HG02588 (cell line): Measurements from ENCODE around the gene PRSS50.
"Not testable (repeated sequence)": the region's sequence is repeated elsewhere in the genome, so short reads cannot be mapped to it uniquely, and the experiment has no call there.

Experiments used
- ATAC-seq: cut with Tn5 transposase; IDR thresholded peaks from one replicate; pipeline ENCODE4 v1.9.1; 2021; ENCODE audit warnings: mild to moderate bottlenecking, moderate library complexity; ENCODE audit not compliant: unreplicated experiment

Gene PRSS50, protein sequence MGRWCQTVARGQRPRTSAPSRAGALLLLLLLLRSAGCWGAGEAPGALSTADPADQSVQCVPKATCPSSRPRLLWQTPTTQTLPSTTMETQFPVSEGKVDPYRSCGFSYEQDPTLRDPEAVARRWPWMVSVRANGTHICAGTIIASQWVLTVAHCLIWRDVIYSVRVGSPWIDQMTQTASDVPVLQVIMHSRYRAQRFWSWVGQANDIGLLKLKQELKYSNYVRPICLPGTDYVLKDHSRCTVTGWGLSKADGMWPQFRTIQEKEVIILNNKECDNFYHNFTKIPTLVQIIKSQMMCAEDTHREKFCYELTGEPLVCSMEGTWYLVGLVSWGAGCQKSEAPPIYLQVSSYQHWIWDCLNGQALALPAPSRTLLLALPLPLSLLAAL

GRCh38 chr3:46717447-46718231 lies at the start of gene PRSS50:
TSS of gene PRSS50 (minus strand) at chr3:46717869. CDS start at chr3:46717824, 45 bp downstream.
- ATAC-seq = no peak

- no peak for ATAC-seq
Measured at GRCh38 chr3:46764206-46764605, 46.5 kb upstream of the PRSS50 start.

GRCh38 chr3:46763178-46763577 lies 45.5 kb upstream of the PRSS50 start:
- ATAC-seq = no peak

DNA sequence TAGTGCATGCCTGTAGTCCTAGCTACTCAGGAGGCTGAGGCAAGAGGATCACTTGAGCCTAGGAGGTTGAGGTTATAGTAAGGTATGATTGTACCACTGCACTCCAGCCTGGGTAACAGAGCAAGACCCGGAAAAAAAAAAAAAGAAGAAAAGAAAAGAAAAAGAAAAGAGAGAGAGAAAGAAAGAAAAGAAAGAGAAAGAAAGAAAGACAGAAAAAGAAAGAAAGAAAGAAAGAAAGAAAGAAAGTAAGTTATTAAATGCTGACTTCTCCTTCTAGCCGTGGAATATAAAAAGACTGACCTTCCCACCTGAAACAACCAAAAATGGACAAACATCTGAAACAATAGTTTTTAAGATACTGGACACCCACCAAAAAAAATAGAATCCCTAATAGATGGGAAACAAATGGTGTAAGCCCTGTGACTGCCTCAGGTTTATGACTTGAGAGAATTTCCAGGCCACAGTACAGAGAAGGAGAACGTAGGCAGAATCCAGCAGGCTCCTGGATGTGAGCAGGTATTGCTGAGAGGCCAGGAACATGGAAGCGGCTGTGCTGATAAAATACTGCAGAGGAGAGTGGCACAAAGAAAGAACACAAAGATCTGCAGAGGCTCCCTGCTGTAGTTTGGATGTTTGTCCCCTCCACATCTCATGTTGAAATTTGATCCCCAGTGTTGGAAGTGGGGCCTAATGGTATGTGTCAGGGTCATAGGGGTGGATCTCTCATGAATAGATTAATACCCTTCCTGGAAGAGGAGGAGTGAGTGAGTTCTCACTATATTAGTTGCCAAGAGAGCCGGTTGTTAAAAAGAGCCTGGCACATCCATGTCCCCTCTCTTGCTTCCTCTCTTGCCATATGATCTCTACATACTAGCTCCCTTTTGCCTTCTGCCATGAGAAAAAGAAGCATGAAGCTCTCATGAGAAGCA lies 41.8 kb upstream of the PRSS50 start:
- no peak for ATAC-seq

DNA sequence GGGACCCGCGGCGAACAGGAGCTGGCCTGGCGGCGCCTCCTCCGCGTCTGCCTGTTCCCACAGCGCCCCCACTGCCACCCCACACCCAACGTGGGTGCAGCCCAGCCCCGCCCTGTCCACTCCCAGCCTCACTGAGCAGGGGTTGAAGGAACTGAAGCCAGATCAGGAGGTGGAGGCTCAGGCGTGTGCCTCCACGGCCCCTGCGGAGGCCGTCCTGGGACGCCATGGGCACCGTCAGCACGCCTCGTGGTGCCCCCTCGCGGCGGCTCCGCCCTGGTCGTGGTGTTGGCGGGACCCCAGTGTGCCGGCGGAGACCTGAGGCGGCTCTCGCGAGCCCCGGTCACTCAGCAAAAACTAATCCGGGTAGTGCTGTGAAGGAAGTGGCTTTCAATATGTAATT lies 39.0 kb upstream of the PRSS50 start:
- no peak for ATAC-seq

GRCh38 chr3:46755646-46756045 lies 38.0 kb upstream of the PRSS50 start:
- no peak for ATAC-seq

- ATAC-seq = not testable (repeated sequence)
Measured at GRCh38 chr3:46753127-46753526, 35.5 kb upstream of the PRSS50 start.

DNA sequence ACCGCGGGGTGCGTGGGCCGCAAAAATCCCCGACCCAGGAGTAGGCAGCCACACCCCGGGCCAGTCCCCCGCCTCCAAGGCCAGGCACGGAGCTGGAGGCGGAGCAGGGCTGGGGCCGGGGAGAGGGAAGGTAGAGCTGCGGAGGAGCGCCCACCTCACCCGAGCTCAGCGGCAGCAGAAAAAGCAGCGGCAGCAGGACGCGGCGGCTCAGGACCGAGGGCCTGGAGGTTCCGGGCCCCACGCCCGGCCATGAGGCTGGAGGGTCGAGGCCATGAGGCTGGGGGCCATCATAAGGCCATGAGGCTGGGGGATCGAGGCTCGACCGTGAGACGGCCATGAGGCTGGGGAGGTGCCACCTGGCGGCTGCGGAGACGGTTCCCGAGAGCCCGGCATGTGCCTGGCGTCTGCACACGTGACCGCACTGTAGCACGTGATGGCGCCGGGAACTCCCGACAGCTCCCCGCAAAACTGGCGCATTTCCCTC lies 32.9 kb upstream of the PRSS50 start:
- no peak for ATAC-seq

DNA sequence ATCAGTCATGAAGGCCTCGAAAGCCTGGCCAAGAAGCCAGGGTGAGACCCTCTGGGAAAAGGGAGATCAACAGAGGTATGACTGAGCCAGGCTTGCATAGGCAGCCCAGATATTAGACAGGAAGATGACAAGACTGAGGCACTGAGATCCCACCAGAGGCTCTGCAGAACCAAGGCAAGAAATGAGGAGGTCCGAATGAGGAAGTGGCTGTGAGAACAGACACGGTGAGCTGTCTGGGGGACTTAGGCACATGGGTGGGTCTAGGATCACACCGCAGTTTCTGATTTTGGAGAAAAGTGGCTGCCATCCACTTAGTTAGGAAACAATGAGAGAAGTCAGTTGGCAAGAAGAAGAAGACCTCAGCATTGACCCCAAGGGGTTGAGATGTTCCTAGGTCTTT lies 31.5 kb upstream of the PRSS50 start:
- no peak for ATAC-seq

- ATAC-seq = no peak
Measured at GRCh38 chr3:46748170-46748569, 30.5 kb upstream of the PRSS50 start.

- no peak for ATAC-seq
Measured at GRCh38 chr3:46746711-46747110, 29.0 kb upstream of the PRSS50 start.

DNA sequence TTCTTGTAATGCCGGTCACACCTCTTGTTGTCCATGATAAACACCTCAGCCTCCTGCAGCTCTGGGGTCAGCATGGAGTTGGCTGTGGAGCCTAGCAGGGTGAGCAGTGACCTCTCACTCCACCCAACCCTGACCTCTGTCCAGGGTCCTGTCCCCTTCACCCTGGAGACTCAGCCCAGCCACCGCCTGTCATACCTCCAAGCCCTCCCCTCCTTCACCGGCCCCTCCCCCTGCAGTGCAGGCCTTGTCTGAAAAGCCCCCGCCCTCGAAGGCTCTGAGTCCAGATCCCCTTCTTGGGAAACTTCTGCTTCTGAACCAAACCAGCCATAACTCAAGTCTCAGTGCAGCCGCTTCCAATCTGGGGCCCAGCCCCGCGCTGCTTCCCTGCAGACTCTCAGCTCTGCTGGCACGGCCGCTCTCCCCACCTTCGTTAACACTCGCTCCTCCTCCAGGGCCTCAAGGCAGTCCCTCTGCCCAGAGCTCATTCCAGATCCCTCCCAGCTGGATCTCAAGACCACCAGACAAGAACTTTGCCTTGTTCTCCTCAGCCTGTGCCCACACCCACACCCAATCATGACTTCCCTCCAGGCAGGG lies 25.4 kb upstream of the PRSS50 start:
- ATAC-seq = no peak

- ATAC-seq = not testable (repeated sequence)
Measured at GRCh38 chr3:46739565-46739964, 21.9 kb upstream of the PRSS50 start.

- ATAC-seq = no peak
Measured at GRCh38 chr3:46737329-46737731, 19.7 kb upstream of the PRSS50 start.

- ATAC-seq = no peak
Measured at GRCh38 chr3:46736006-46736872, 18.6 kb upstream of the PRSS50 start.

DNA sequence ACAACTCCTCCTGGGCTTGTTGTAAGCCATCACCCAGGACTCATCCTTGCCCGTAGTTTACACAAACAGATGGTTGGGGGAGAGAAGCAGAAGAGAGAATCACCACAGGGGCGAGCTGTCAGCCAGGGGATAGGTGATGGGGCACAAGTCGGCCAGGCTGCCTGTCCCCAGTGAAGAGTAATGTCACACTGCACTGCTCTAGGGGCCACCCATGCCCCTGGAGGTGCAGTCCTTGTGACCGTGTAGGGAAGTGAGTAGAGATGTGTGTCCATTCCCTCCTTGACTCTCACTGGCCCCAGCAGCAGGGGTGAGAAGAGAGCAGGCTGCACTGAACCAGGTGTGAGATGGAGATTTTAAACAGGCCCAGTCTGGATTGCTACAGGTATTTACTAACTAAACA lies 17.1 kb upstream of the PRSS50 start:
- no peak for ATAC-seq

DNA sequence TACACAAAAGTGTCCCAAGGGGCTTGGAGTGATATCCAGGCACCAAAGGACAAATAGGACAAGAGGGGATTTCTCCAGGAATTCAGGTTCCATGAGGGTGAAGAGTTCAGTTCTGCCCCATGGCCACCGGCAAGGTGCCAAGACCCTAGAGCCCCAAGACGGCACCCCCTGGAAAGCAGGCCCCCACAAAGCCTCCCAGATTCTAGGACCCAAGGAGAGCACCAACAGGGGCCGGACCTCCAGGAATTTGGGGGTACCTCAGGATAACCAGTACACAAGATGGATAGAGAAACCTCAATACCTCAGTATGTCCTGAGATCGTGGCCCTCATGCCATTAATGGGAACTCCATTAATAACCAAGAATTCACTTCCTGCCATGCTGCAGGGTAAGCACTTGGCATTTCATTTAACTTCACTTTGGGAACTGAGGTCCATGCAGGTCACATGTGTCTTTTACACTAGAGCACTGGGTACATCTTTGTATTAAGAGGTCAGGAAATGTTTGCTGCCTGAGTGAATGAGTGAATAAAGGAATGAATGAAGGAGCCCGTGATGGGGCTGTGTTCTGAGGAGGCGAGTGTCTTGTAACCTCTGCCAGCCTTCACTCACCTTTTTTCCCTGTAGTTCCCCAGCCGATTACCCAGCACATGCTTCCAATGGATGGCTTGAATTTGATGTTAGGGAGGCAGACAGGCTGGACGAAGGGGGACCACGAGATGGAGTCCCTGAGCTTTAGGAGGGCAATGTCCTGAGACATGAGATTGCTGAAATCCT lies 15.5 kb upstream of the PRSS50 start:
- no peak for ATAC-seq

GRCh38 chr3:46731795-46732194 lies 14.1 kb upstream of the PRSS50 start:
- ATAC-seq = no peak

DNA sequence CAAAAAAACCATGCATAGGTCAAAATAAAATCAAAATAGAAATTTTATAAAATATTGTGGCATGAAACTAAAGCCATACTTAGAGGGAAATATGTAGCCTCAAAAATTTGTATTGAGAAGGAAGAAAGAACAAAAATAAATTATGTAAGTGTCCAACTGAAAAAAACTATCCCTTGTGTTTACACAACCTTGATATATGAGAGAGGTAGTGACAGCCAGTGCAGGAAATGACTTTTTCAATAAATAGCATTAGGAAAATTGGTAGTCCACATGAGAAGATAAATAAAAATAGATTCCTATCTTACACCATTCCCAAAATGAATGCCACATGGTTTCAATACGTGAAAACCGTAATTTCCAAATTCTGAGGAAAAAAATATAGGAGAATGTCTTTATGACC lies 13.2 kb upstream of the PRSS50 start:
- ATAC-seq = no peak
